ENCODE data around the gene BFAR.

Gene BFAR

DNA sequence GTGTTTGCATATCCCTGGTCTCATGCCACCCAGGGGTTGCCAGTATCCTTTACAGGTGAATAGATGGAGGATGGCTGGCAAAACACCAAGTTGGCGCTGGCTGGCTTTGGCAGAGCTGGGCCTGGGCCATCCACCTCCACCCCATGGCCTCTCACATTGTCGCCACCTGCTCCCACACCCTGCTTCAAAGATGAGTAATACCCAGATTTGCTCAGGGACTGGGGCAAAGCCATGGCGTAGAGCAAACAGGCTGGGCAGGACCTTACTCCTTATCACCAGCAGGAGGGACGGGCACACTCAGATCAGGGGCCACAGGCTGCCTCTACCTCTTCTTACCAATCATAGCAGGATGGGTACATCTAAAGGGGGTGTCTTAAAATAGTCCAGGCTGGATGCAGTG is 37.0 kb downstream of the BFAR start:
- no peaks in the 10 kb centered on the region for H3K27me3 ChIP-seq (ENCODE audit: insufficient read depth, poor library complexity, severe bottlenecking)
- no peak for DNase-seq (ENCODE audit: low read depth in 1 of 2, low spot score in 1 of 2)
- TF ChIP-seq, protein P1, sequence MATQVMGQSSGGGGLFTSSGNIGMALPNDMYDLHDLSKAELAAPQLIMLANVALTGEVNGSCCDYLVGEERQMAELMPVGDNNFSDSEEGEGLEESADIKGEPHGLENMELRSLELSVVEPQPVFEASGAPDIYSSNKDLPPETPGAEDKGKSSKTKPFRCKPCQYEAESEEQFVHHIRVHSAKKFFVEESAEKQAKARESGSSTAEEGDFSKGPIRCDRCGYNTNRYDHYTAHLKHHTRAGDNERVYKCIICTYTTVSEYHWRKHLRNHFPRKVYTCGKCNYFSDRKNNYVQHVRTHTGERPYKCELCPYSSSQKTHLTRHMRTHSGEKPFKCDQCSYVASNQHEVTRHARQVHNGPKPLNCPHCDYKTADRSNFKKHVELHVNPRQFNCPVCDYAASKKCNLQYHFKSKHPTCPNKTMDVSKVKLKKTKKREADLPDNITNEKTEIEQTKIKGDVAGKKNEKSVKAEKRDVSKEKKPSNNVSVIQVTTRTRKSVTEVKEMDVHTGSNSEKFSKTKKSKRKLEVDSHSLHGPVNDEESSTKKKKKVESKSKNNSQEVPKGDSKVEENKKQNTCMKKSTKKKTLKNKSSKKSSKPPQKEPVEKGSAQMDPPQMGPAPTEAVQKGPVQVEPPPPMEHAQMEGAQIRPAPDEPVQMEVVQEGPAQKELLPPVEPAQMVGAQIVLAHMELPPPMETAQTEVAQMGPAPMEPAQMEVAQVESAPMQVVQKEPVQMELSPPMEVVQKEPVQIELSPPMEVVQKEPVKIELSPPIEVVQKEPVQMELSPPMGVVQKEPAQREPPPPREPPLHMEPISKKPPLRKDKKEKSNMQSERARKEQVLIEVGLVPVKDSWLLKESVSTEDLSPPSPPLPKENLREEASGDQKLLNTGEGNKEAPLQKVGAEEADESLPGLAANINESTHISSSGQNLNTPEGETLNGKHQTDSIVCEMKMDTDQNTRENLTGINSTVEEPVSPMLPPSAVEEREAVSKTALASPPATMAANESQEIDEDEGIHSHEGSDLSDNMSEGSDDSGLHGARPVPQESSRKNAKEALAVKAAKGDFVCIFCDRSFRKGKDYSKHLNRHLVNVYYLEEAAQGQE (IDR thresholded peaks at IDR 0.05; ENCODE audit: insufficient replicate concordance, low read depth): no peak
- no peak overlapping the region for H3K27ac ChIP-seq (replicated peaks)
- no peak overlapping the region for H3K4me3 ChIP-seq (replicated peaks; ENCODE audit: insufficient read depth, low read length)

DNA sequence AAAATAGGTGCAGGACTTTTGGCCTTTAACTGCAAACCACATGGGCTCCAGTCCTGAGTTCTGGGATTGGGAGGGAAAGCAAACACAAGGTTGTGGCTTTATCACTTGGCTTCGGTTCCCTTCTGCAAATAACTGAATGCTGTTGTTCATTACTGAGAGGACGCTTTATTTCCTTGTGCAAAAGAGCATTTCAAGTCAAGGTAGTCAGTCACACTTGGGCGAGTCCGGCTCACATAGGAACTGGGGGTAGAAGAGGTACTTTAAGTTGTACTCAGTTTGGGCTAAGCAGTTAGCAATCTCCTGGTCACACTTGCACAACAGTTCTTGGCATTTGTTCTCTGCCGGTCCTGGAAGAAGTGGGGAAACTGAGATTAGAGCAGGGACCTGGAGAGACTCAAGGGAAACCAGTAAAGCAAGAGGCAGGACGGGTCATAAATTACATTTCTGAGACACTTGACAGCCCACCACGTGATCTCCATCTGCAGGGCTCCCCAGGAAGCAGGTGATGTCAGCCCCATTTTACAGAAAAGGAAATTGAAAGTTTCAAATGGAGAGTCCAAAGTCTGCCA is 39.7 kb downstream of the BFAR start:
- TF ChIP-seq SPI1 (IDR thresholded peaks at IDR 0.05; ENCODE audit: borderline replicate concordance, low read depth): no peak
- TF ChIP-seq, protein P1 (IDR thresholded peaks at IDR 0.05; ENCODE audit: insufficient replicate concordance, low read depth): no peak
- TF ChIP-seq, protein P2, sequence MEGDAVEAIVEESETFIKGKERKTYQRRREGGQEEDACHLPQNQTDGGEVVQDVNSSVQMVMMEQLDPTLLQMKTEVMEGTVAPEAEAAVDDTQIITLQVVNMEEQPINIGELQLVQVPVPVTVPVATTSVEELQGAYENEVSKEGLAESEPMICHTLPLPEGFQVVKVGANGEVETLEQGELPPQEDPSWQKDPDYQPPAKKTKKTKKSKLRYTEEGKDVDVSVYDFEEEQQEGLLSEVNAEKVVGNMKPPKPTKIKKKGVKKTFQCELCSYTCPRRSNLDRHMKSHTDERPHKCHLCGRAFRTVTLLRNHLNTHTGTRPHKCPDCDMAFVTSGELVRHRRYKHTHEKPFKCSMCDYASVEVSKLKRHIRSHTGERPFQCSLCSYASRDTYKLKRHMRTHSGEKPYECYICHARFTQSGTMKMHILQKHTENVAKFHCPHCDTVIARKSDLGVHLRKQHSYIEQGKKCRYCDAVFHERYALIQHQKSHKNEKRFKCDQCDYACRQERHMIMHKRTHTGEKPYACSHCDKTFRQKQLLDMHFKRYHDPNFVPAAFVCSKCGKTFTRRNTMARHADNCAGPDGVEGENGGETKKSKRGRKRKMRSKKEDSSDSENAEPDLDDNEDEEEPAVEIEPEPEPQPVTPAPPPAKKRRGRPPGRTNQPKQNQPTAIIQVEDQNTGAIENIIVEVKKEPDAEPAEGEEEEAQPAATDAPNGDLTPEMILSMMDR (IDR thresholded peaks at IDR 0.05; ENCODE audit: insufficient read depth, low read length): no peak
- TF ChIP-seq GABPA (IDR thresholded peaks at IDR 0.05; ENCODE audit: low read depth): no peak
- TF ChIP-seq POLR2AphosphoS5 (IDR thresholded peaks at IDR 0.05; ENCODE audit: low read depth): no peak
- DNase-seq (ENCODE audit: low read depth in 1 of 2, low spot score in 1 of 2): no peak
- Histone ChIP-seq H3K27me3 (ENCODE audit: insufficient read depth, poor library complexity, severe bottlenecking) (no peaks in the 10 kb centered on the region), H3K27ac (replicated peaks) (no peak overlapping the region), H3K4me3 (replicated peaks; ENCODE audit: insufficient read depth, low read length) (no peak overlapping the region)

DNA sequence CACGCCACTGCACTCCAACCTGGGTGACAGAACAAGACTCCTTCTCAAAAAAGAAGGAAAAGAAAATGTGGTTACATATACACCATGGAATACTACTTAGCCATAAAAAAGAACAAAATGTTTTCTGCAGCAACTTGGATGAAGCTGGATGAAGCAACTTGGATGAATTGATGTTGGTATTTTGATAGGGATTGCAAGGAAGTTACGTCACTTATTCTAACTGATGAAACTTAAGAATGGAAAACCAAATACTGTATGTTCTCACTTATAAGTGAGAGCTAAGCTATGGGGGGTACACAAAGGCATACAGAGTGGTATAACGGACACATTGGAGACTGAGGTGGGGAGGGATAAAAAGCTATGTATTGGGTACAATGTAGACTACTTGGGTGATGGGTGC is 43.9 kb downstream of the BFAR start:
- no peak overlapping the region for H3K27ac ChIP-seq (replicated peaks)
- H3K27me3 ChIP-seq (ENCODE audit: insufficient read depth, poor library complexity, severe bottlenecking): no peaks in the 10 kb centered on the region
- no peak for DNase-seq (ENCODE audit: low read depth in 1 of 2, low spot score in 1 of 2)
- H3K4me3 ChIP-seq (replicated peaks; ENCODE audit: insufficient read depth, low read length): no peak overlapping the region
- TF ChIP-seq POLR2AphosphoS5 (IDR thresholded peaks at IDR 0.05; ENCODE audit: low read depth) (no peak), GABPA (IDR thresholded peaks at IDR 0.05; ENCODE audit: low read depth) (no peak), SPI1 (IDR thresholded peaks at IDR 0.05; ENCODE audit: borderline replicate concordance, low read depth) (no peak)
- TF ChIP-seq, protein P2 (IDR thresholded peaks at IDR 0.05; ENCODE audit: insufficient read depth, low read length): no peak
- TF ChIP-seq, protein P1 (IDR thresholded peaks at IDR 0.05; ENCODE audit: insufficient replicate concordance, low read depth): no peak

All from HL-60 (cell line).